IPS DF 6.9 (cell line): ENCODE results near the gene BMAL1.
"Not testable (repeated sequence)": the region's sequence is repeated elsewhere in the genome, so short reads cannot be mapped to it uniquely, and the experiment has no call there.

ENCODE experiments used
- DNase-seq: peaks from one replicate; pipeline ENCODE4 v3.0.0-alpha.2; 2013; ENCODE audit warnings: low read depth, low spot score
- H3K27ac ChIP-seq: one replicate; pipeline ENCODE4 v1.5.1; 2013; ENCODE audit warnings: low read length, control low read depth
- H3K27me3 ChIP-seq: 2 replicates; pipeline ENCODE4 v1.6.1; 2013; ENCODE audit warnings: mild to moderate bottlenecking, low read length; ENCODE audit not compliant: control insufficient read depth, insufficient read depth
- H3K36me3 ChIP-seq: 2 replicates; pipeline ENCODE4 v1.6.1; 2013; ENCODE audit warnings: low read length; ENCODE audit not compliant: control insufficient read depth, insufficient read depth
- H3K4me1 ChIP-seq: 2 replicates; pipeline ENCODE4 v1.6.1; 2013; ENCODE audit warnings: low read length; ENCODE audit not compliant: control insufficient read depth, insufficient read depth
- H3K4me3 ChIP-seq: 2 replicates; pipeline ENCODE4 v1.5.1; 2013; ENCODE audit warnings: mild to moderate bottlenecking, low read length
- H3K9me3 ChIP-seq: 2 replicates; pipeline ENCODE4 v1.6.1; 2013; ENCODE audit warnings: low read length, inconsistent platforms; ENCODE audit not compliant: control insufficient read depth, insufficient read depth
- WGBS: extraction: QIAGEN DNeasy Blood & Tissue Kit; methylation state at CpG from one replicate; pipeline ENCODE4 v1.1.7; 2013; ENCODE audit warnings: mixed read lengths, missing lambda C conversion rate; ENCODE audit not compliant: insufficient read length, insufficient coverage; 5-methylcytosine and 5-hydroxymethylcytosine counted together

Gene BMAL1

GRCh38 chr11:13423372-13423771 is 145.8 kb downstream of the BMAL1 start:
- H3K4me1 ChIP-seq: no peaks in the 10 kb centered on the region
- H3K9me3 ChIP-seq: no peaks in the 10 kb centered on the region
- H3K36me3 ChIP-seq: no peaks in the 10 kb centered on the region
- no peaks in the 10 kb centered on the region for H3K27me3 ChIP-seq
- H3K27ac ChIP-seq: no peak overlapping the region
- no peak for DNase-seq
- no peak overlapping the region for H3K4me3 ChIP-seq
- no CpG with 5 or more reads among the region's 6 CpGs for WGBS

DNA sequence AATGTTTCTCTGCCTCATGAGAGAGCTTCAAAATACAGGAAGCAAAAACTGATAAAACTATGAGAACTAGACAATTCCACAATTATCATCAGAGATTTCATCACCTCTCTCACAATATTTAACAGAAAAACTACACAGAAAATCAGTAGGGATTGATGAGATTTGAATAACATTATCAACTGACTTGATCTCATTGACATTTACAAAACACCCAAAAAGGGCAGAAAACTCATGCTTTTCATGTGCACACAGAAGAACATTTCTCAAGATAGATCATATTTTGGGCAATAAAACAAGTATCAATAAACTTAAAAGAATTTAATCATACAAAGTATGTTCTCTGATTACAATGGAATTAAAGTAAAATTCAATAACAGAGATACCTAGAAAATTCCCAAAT is 149.8 kb downstream of the BMAL1 start:
- Histone ChIP-seq H3K36me3 (no peaks in the 10 kb centered on the region), H3K9me3 (no peaks in the 10 kb centered on the region), H3K4me3 (no peak overlapping the region), H3K27ac (no peak overlapping the region), H3K27me3 (no peaks in the 10 kb centered on the region), H3K4me1 (no peaks in the 10 kb centered on the region)
- no peak for DNase-seq

GRCh38 chr11:13429288-13429687 is 151.7 kb downstream of the BMAL1 start:
- no peaks in the 10 kb centered on the region for H3K27me3 ChIP-seq
- H3K4me3 ChIP-seq: no peak overlapping the region
- WGBS: no CpG with 5 or more reads among the region's 1 CpG
- DNase-seq: no peak
- H3K4me1 ChIP-seq: no peaks in the 10 kb centered on the region
- H3K9me3 ChIP-seq: no peaks in the 10 kb centered on the region
- H3K27ac ChIP-seq: no peak overlapping the region
- H3K36me3 ChIP-seq: no peaks in the 10 kb centered on the region

GRCh38 chr11:13429836-13430235 is 152.2 kb downstream of the BMAL1 start:
- no CpG with 5 or more reads among the region's 3 CpGs for WGBS
- DNase-seq: no peak
- Histone ChIP-seq H3K4me1 (no peaks in the 10 kb centered on the region), H3K27ac (no peak overlapping the region), H3K27me3 (no peaks in the 10 kb centered on the region), H3K4me3 (no peak overlapping the region), H3K9me3 (no peaks in the 10 kb centered on the region), H3K36me3 (no peaks in the 10 kb centered on the region)

DNA sequence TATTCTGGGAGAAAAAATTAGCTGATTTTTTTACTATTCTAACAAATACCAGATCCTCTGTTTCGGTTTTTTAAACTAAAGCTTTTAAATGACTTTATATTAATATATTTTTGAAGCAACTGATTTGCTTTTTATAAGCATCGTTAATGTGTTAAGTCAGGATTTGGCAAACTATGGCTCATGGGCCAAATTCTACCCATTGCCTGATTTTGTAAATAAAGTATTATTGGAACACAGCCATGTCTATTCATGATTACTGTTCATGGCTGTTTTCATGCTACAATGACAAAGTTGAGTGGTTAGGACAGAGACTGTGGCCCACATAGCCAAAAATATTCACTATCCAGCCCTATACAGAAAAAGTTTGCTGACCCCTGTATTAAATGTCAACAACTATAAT is 155.8 kb downstream of the BMAL1 start:
- H3K4me3 ChIP-seq: no peak overlapping the region
- no peak overlapping the region for H3K27ac ChIP-seq
- no peaks in the 10 kb centered on the region for H3K36me3 ChIP-seq
- WGBS: no CpG with 5 or more reads among the region's 2 CpGs
- H3K4me1 ChIP-seq: no peaks in the 10 kb centered on the region; the same call in 1 of the 2 replicates
- no peaks in the 10 kb centered on the region for H3K27me3 ChIP-seq
- no peak for DNase-seq
- H3K9me3 ChIP-seq: no peaks in the 10 kb centered on the region

GRCh38 chr11:13434247-13435205 is 156.9 kb downstream of the BMAL1 start:
- no peaks in the 10 kb centered on the region for H3K27me3 ChIP-seq
- WGBS: no CpG with 5 or more reads among the region's 6 CpGs
- no peaks in the 10 kb centered on the region for H3K36me3 ChIP-seq
- H3K9me3 ChIP-seq: no peaks in the 10 kb centered on the region
- H3K4me3 ChIP-seq: no peak overlapping the region
- peak; percentile 18 for DNase-seq
- H3K4me1 ChIP-seq: no peaks in the 10 kb centered on the region; the same call in 1 of the 2 replicates
- no peak overlapping the region for H3K27ac ChIP-seq

- not testable (repeated sequence) for H3K27ac ChIP-seq, H3K27me3 ChIP-seq, H3K4me1 ChIP-seq, DNase-seq, H3K9me3 ChIP-seq, H3K4me3 ChIP-seq, H3K36me3 ChIP-seq
- WGBS: no CpG with 5 or more reads among the region's 7 CpGs
Observed at GRCh38 chr11:13436836-13437235, 159.2 kb downstream of the BMAL1 start.
